Measurements from ENCODE around the gene SLC2A4RG. TPM values are rescaled to one million over a fixed set of nuclear protein-coding genes. Genes with fewer than 3 reads are reported as not detected.

The SLC2A4RG gene
- total RNA-seq, 1 donor from 2014 or later, result 65.6 TPM

GRCh38 chr20:63693733-63694583 is 45.6 kb upstream of the SLC2A4RG start:
- no peaks in the 10 kb centered on the region for H3K36me3 ChIP-seq (ENCODE audit: insufficient read depth, low read length)
- H3K9me3 ChIP-seq (ENCODE audit: insufficient read depth, low read depth, low read length), result no peaks in the 10 kb centered on the region
- H3K4me3 ChIP-seq (ENCODE audit: insufficient read depth, low read depth, low read length), result no peak overlapping the region
- FAIRE-seq (no peak), DNase-seq (ENCODE audit: low read depth) (no peak)
- no peak for TF ChIP-seq CTCF (IDR thresholded peaks at IDR 0.05; ENCODE audit: insufficient read depth, low read depth, low read length)
- H3K79me2 ChIP-seq (ENCODE audit: insufficient read depth, low read length), result peaks cover 9% of the 10 kb centered on the region
- peaks cover 25% of the 10 kb centered on the region for H3K4me1 ChIP-seq (ENCODE audit: insufficient read depth, low read length)
- H3K27me3 ChIP-seq (ENCODE audit: insufficient read depth, low read length), result no peaks in the 10 kb centered on the region
- Mint-ChIP-seq H3K27me3 (ENCODE audit: low read depth, unreplicated experiment) (no peaks in the 10 kb centered on the region), H3K27ac (ENCODE audit: unreplicated experiment) (peak overlapping the region; percentile 47), H3K36me3 (ENCODE audit: low read depth, unreplicated experiment) (peaks cover 3% of the 10 kb centered on the region), H3K9me3 (ENCODE audit: unreplicated experiment) (no peaks in the 10 kb centered on the region), H3K4me3 (ENCODE audit: unreplicated experiment) (no peak overlapping the region), H3K4me1 (ENCODE audit: low read depth, unreplicated experiment) (peaks cover 3% of the 10 kb centered on the region)
- no peak overlapping the region for H3K4me2 ChIP-seq (ENCODE audit: low read length)
- H3K9ac ChIP-seq (ENCODE audit: low read length), result no peak overlapping the region
- H4K20me1 ChIP-seq (ENCODE audit: insufficient read depth, low read length), result no peaks in the 10 kb centered on the region
- no peak overlapping the region for H3K27ac ChIP-seq (ENCODE audit: low read depth, low read length)
- no peak overlapping the region for H2AFZ ChIP-seq (ENCODE audit: low read depth, low read length)

GRCh38 chr20:63694584-63695423 is 44.8 kb upstream of the SLC2A4RG start:
- Histone ChIP-seq H3K4me3 (ENCODE audit: insufficient read depth, low read depth, low read length) (no peak overlapping the region), H3K9ac (ENCODE audit: low read length) (no peak overlapping the region), H3K27me3 (ENCODE audit: insufficient read depth, low read length) (no peaks in the 10 kb centered on the region), H3K27ac (ENCODE audit: low read depth, low read length) (no peak overlapping the region), H3K9me3 (ENCODE audit: insufficient read depth, low read depth, low read length) (no peaks in the 10 kb centered on the region), H3K36me3 (ENCODE audit: insufficient read depth, low read length) (no peaks in the 10 kb centered on the region), H4K20me1 (ENCODE audit: insufficient read depth, low read length) (no peaks in the 10 kb centered on the region), H3K4me1 (ENCODE audit: insufficient read depth, low read length) (peaks cover 33% of the 10 kb centered on the region), H3K79me2 (ENCODE audit: insufficient read depth, low read length) (peaks cover 12% of the 10 kb centered on the region), H2AFZ (ENCODE audit: low read depth, low read length) (no peak overlapping the region), H3K4me2 (ENCODE audit: low read length) (no peak overlapping the region)
- peaks cover 3% of the 10 kb centered on the region for H3K36me3 Mint-ChIP-seq (ENCODE audit: low read depth, unreplicated experiment)
- no peak for TF ChIP-seq EZH2 (IDR thresholded peaks at IDR 0.05; ENCODE audit: insufficient read depth, low read length)
- no peak for TF ChIP-seq CTCF (IDR thresholded peaks at IDR 0.05; ENCODE audit: insufficient read depth, low read depth, low read length)
- no peak overlapping the region for H3K27ac Mint-ChIP-seq (ENCODE audit: unreplicated experiment)
- H3K4me1 Mint-ChIP-seq (ENCODE audit: low read depth, unreplicated experiment), result peaks cover 6% of the 10 kb centered on the region
- H3K4me3 Mint-ChIP-seq (ENCODE audit: unreplicated experiment), result no peak overlapping the region
- H3K9me3 Mint-ChIP-seq (ENCODE audit: unreplicated experiment), result no peaks in the 10 kb centered on the region
- no peak for DNase-seq (ENCODE audit: low read depth)
- FAIRE-seq, result no peak
- H3K27me3 Mint-ChIP-seq (ENCODE audit: low read depth, unreplicated experiment), result no peaks in the 10 kb centered on the region
